ENCODE data around the gene CNRIP1.

Gene CNRIP1

GRCh38 chr2:68256093-68256450 lies 63.7 kb downstream of the CNRIP1 start:
- H3K27ac ChIP-seq = no peak overlapping the region
- no peak for TF ChIP-seq CTCF (conservative IDR thresholded peaks at IDR 0.05)

GRCh38 chr2:68253219-68254068 lies 66.3 kb downstream of the CNRIP1 start:
- H3K27ac ChIP-seq = peak overlapping the region; percentile 97
- TF ChIP-seq CTCF (conservative IDR thresholded peaks at IDR 0.05) = no peak

GRCh38 chr2:68252400-68253218 lies 67.1 kb downstream of the CNRIP1 start, which contains the start of gene PPP3R1:
Gene PPP3R1, minus strand, starts transcription at chr2:68252532. Its CDS starts 405 bp downstream, at chr2:68252127.
- no peak for TF ChIP-seq CTCF (conservative IDR thresholded peaks at IDR 0.05)

GRCh38 chr2:68251855-68252399 lies 67.8 kb downstream of the CNRIP1 start:
- H3K27ac ChIP-seq = peak overlapping the region; percentile 97

More at GRCh38 chr2:68252400-68253218, 67.1 kb downstream of the CNRIP1 start, which contains the start of gene PPP3R1:
- H3K27ac ChIP-seq = peak within 1 kb of the TSS; percentile 97

GRCh38 chr2:68251187-68251854 lies 68.4 kb downstream of the CNRIP1 start:
- peak overlapping the region; percentile 97 for H3K27ac ChIP-seq

More at GRCh38 chr2:68251855-68252399, 67.8 kb downstream of the CNRIP1 start:
- TF ChIP-seq CTCF (conservative IDR thresholded peaks at IDR 0.05) = no peak

GRCh38 chr2:68250652-68251186 lies 69.0 kb downstream of the CNRIP1 start:
- TF ChIP-seq CTCF (conservative IDR thresholded peaks at IDR 0.05) = no peak
- H3K27ac ChIP-seq = peak overlapping the region; percentile 97

More at GRCh38 chr2:68251187-68251854, 68.4 kb downstream of the CNRIP1 start:
- peak; percentile 87 for TF ChIP-seq CTCF (conservative IDR thresholded peaks at IDR 0.05)
